SU-DHL-6 (cell line): ENCODE measurements around the gene CMTM8.

Experiments used
- H2AFZ ChIP-seq: fragments of 200-600 bp; sonication (generic); 2 replicates; pipeline ENCODE4 v1.6.1; 2014; ENCODE audit warnings: low read depth, mild to moderate bottlenecking, moderate library complexity, mixed read lengths, antibody characterized with exemption, low read length; ENCODE audit not compliant: severe bottlenecking
- H3F3A ChIP-seq: fragments of 200-600 bp; shearing (Covaris generic); 2 replicates; pipeline ENCODE4 v1.6.0; 2016; ENCODE audit warnings: antibody characterized with exemption, mild to moderate bottlenecking; ENCODE audit not compliant: insufficient read depth
- H3K27ac ChIP-seq: fragments of 200-600 bp; sonication (generic); 2 replicates; pipeline ENCODE4 v1.5.1; 2016; ENCODE audit warnings: low read depth, mild to moderate bottlenecking, low read length, moderate library complexity, mixed read lengths
- H3K27me3 ChIP-seq: fragments of 200-600 bp; sonication (generic), shearing (Covaris generic); 2 replicates; pipeline ENCODE4 v1.6.0; 2014; ENCODE audit warnings: mild to moderate bottlenecking, low read length
- H3K36me3 ChIP-seq: fragments of 200-600 bp; sonication (generic); 2 replicates; pipeline ENCODE4 v1.6.1; 2014; ENCODE audit warnings: mild to moderate bottlenecking, low read length, mixed read lengths
- H3K4me2 ChIP-seq: fragments of 300-600, 200-600 bp; shearing (Covaris generic), sonication (generic); 2 replicates; pipeline ENCODE4 v1.6.0; 2014; ENCODE audit warnings: low read length, low read depth, mild to moderate bottlenecking; ENCODE audit not compliant: poor library complexity, severe bottlenecking
- H3K4me3 ChIP-seq: fragments of 200-600 bp; sonication (generic); 2 replicates; pipeline ENCODE4 v1.5.1; 2014; ENCODE audit warnings: antibody characterized with exemption, low read length, mild to moderate bottlenecking, mixed read lengths; ENCODE audit not compliant: insufficient read depth, poor library complexity, severe bottlenecking
- H3K79me2 ChIP-seq: fragments of 200-600 bp; sonication (generic); 2 replicates; pipeline ENCODE4 v1.6.1; 2014; ENCODE audit warnings: mild to moderate bottlenecking, low read length, moderate library complexity; ENCODE audit not compliant: insufficient read depth
- H3K9ac ChIP-seq: fragments of 200-600 bp; sonication (generic); 2 replicates; pipeline ENCODE4 v1.7.0; 2014; ENCODE audit warnings: mild to moderate bottlenecking, low read length
- H3K9me2 ChIP-seq: fragments of 200-600 bp; sonication (generic); replicated peaks from 2 replicates; pipeline ENCODE4 v1.6.1; 2014; ENCODE audit warnings: low read length; ENCODE audit not compliant: insufficient read depth
- H3K9me3 ChIP-seq: fragments of 200-600 bp; sonication (generic); 2 replicates; pipeline ENCODE4 v1.6.1; 2014; ENCODE audit warnings: low read length, mixed read lengths; ENCODE audit not compliant: insufficient read depth
- H4K20me1 ChIP-seq: fragments of 200-600 bp; sonication (generic); 2 replicates; pipeline ENCODE4 v1.6.1; 2014; ENCODE audit warnings: low read depth, mild to moderate bottlenecking, antibody characterized with exemption, low read length, moderate library complexity, mixed read lengths
- CTCF ChIP-seq: fragments of 200-600 bp; sonication (generic); IDR thresholded peaks from one replicate; pipeline ENCODE4 v1.5.1; 2017; ENCODE audit warnings: antibody characterized with exemption, mild to moderate bottlenecking, low read length, moderate library complexity; ENCODE audit not compliant: insufficient read depth, poor library complexity, severe bottlenecking
- EZH2phosphoT487 ChIP-seq: fragments of 200-600 bp; sonication (generic), shearing (Covaris generic); conservative IDR thresholded peaks from 2 replicates; pipeline ENCODE4 v1.6.1; 2018; ENCODE audit warnings: mild to moderate bottlenecking, antibody characterized with exemption, low read length, moderate library complexity, mixed read lengths

Gene CMTM8

GRCh38 chr3:32413845-32414521, 175.5 kb downstream of the CMTM8 start:
- Histone ChIP-seq H3K9ac (no peak overlapping the region), H3K36me3 (no peaks in the 10 kb centered on the region), H3K4me2 (no peak overlapping the region), H3F3A (no peaks in the 10 kb centered on the region), H4K20me1 (no peaks in the 10 kb centered on the region), H3K79me2 (no peaks in the 10 kb centered on the region), H3K9me2 (no peaks in the 10 kb centered on the region), H3K9me3 (no peaks in the 10 kb centered on the region), H3K4me3 (no peak overlapping the region), H2AFZ (no peak overlapping the region), H3K27me3 (no peaks in the 10 kb centered on the region), H3K27ac (no peak overlapping the region)
- TF ChIP-seq CTCF, result no peak
- no peak for TF ChIP-seq EZH2phosphoT487

- H3K9me2 ChIP-seq, result no peaks in the 10 kb centered on the region
- no peak overlapping the region for H2AFZ ChIP-seq
- no peak overlapping the region for H3K4me3 ChIP-seq
- H3K36me3 ChIP-seq, result no peaks in the 10 kb centered on the region
- H3K9me3 ChIP-seq, result no peaks in the 10 kb centered on the region
- H3K9ac ChIP-seq, result no peak overlapping the region
- no peak overlapping the region for H3K27ac ChIP-seq
- H3K4me2 ChIP-seq, result no peak overlapping the region
- H3F3A ChIP-seq, result no peaks in the 10 kb centered on the region
- H3K79me2 ChIP-seq, result no peaks in the 10 kb centered on the region
- no peaks in the 10 kb centered on the region for H3K27me3 ChIP-seq
- TF ChIP-seq CTCF (no peak), EZH2phosphoT487 (no peak)
- H4K20me1 ChIP-seq, result no peaks in the 10 kb centered on the region
Observed at GRCh38 chr3:32414522-32415202, 176.2 kb downstream of the CMTM8 start.

GRCh38 chr3:32419742-32420125, 181.3 kb downstream of the CMTM8 start:
- no peak overlapping the region for H2AFZ ChIP-seq
- H4K20me1 ChIP-seq, result no peaks in the 10 kb centered on the region
- no peaks in the 10 kb centered on the region for H3K9me2 ChIP-seq
- no peak overlapping the region for H3K27ac ChIP-seq
- H3K4me2 ChIP-seq, result no peak overlapping the region
- TF ChIP-seq EZH2phosphoT487 (no peak), CTCF (no peak)
- H3K9me3 ChIP-seq, result no peaks in the 10 kb centered on the region
- H3K9ac ChIP-seq, result no peak overlapping the region
- H3K4me3 ChIP-seq, result no peak overlapping the region
- H3K27me3 ChIP-seq, result no peaks in the 10 kb centered on the region
- no peaks in the 10 kb centered on the region for H3F3A ChIP-seq
- H3K36me3 ChIP-seq, result no peaks in the 10 kb centered on the region
- H3K79me2 ChIP-seq, result no peaks in the 10 kb centered on the region
